Activated CD8-positive, alpha-beta memory T cell treated with anti-CD3 and anti-CD28 coated beads for 48 hours (primary cell): ENCODE data around the gene NGRN.

Experiments used
- DNase-seq, 3 experiments: peaks; one replicate each; pipeline ENCODE4 v3.0.0-alpha.2; 2020; ENCODE audit warnings: low read depth in 2 of 3, low spot score in 2 of 3

The NGRN gene

GRCh38 chr15:90316139-90316538, 50.7 kb downstream of the NGRN start:
- DNase-seq: no peak

GRCh38 chr15:90318591-90318990, 53.1 kb downstream of the NGRN start:
- no peak for DNase-seq

- peak; percentile 25 to 40 (median 30) for DNase-seq
Measured at GRCh38 chr15:90320062-90320884, 54.8 kb downstream of the NGRN start.

- DNase-seq: no peak
Measured at GRCh38 chr15:90320885-90321278, 55.4 kb downstream of the NGRN start.
